GM19328 (cell line): ENCODE data around the gene INTS6L.

Experiments
- ATAC-seq: cut with Tn5 transposase; IDR thresholded peaks from one replicate; pipeline ENCODE4 v1.9.1; 2021; ENCODE audit warnings: mild to moderate bottlenecking, moderate library complexity; ENCODE audit not compliant: unreplicated experiment

The INTS6L gene, protein sequence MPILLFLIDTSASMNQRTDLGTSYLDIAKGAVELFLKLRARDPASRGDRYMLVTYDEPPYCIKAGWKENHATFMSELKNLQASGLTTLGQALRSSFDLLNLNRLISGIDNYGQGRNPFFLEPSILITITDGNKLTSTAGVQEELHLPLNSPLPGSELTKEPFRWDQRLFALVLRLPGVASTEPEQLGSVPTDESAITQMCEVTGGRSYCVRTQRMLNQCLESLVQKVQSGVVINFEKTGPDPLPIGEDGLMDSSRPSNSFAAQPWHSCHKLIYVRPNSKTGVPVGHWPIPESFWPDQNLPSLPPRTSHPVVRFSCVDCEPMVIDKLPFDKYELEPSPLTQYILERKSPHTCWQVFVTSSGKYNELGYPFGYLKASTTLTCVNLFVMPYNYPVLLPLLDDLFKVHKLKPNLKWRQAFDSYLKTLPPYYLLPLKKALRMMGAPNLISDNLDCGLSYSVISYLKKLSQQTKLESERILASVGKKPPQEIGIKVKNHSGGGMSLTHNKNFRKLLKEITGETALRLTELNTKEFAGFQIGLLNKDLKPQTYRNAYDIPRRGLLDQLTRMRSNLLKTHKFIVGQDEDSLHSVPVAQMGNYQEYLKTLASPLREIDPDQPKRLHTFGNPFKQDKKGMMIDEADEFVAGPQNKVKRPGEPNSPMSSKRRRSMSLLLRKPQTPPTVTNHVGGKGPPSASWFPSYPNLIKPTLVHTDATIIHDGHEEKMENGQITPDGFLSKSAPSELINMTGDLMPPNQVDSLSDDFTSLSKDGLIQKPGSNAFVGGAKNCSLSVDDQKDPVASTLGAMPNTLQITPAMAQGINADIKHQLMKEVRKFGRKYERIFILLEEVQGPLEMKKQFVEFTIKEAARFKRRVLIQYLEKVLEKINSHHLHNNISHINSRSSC

DNA sequence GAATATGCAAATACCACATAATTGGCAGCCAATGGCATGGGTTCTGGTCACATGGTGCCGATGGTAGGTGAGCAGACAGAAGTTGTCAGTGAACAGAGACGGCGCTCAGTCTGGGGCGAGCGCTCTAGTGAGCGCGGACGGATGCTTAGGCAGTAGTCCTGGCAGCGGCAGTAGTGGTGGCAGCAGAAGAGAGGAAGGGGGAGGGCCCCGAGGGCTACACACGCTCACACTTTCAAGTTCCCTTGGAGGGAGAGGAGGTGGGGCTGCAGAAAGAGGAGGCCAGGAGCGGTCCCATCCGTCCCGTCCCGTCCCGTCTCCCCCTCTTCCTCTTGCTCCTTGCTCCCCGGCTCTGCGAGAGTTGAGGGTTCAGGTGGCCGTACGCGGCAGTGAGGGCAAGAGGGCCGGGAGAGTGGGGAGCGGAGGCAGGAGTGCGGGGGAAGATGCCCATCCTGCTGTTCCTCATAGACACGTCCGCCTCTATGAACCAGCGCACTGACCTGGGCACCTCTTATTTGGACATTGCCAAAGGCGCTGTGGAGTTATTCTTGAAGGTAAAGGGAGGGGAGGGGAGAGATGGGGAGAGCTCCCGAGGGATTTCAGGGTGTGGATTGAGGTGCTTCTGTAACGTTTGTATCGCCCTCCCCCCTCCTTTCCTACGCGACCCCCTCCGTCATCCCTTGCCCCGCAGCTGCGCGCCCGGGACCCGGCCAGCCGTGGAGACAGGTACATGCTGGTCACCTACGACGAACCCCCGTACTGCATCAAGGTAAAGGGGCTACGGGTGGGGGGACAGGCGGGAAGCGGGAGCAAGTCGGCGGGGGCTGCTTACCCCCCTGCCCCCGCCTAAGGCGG is at the start of gene INTS6L:
INTS6L (plus strand) TSS at position 108 of the 852 bp plus-strand sequence; CDS start at position 441, 333 bp downstream.
- ATAC-seq = peak; percentile 73

- ATAC-seq = no peak
Observed at GRCh38 chrX:135476378-135476777, 44.1 kb upstream of the INTS6L start.

DNA sequence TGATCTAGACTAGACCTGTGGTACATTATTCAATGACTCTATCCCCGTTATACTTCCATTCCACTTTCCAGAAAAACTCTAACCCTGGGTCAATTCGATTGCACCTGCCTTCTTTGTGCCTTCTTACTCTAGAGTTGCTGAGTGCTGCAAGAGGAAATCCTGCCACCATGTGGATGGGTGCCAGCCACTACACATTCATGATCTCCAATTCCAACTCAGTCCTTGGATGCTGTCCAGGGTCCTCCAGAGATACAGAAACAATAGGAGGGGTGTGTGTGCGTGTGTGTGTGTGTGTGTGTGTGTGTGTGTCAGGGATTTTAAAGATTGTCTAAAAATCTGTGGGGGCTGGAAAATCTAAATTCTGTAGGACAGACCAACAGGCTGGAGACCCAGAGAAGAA is 42.9 kb upstream of the INTS6L start:
- ATAC-seq = no peak

DNA sequence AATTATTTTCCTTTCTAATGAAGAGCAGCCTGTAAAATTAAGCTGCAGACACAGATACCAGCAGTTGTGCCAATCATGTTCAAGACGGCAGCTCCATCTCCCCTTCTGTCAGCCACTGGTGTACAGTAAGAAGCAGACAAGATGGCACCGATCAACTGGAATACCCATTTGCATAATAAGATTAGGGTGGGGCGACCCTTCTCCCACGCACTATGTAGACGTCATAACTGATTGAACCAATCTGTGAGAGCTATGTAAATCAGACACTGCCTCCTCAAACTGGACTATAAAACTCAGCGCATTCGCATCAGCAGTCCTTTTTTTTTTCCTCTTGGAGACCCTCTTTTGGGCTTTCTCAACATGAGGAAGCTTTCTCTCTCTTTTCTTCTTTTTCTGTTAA is 40.4 kb upstream of the INTS6L start:
- no peak for ATAC-seq

- no peak for ATAC-seq
Observed at GRCh38 chrX:135481696-135482179, 38.7 kb upstream of the INTS6L start.

DNA sequence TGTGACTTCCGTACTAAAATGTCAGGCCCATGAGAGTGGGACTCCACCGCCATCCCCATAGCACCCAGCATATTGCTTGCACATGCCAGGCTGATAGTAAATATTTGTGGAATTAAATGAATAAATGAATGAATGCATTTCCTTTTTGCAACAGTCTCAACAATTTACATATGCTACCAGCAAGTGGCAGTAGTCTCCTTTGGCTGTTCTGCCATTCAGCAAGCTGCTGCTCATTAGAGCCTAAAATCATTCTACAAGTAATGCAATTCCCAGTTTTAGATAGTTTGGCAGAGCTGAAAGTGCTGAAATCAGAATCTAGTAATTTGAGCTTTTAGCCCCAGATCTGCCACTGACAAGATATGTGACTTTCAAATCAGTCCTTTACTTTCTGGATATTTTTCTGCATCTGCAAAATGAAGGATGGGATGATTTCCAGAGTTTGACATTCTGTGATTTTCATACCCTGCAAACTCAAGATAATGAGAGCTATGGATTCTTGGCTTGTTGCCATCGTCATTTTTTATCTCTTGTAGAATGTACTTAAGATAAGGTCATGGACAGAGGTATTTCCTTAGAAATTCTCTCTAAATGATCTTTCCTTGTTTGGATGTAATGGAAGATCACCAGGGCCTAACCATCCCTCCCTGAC is 35.7 kb upstream of the INTS6L start:
- no peak for ATAC-seq

DNA sequence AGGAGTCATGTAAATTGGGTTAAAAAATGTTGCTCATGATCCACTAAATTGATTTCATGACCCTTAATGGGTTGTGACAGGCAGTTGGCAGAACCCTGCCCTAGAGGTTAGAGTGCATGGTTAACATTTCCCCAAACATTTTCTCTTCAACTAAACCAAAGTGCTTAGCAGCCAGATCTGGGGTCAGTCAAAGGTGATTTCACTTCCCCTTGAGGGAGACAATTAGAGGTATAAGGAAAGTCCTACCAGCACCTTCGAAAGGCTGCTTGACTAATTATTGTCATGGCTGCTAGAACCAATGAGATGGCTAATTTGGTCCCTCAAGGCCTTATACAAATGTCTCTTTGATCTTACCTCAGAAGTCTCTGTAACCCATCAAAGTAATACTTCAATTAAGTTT is 30.9 kb upstream of the INTS6L start:
- ATAC-seq = peak; percentile 80

GRCh38 chrX:135490979-135491514 is 29.4 kb upstream of the INTS6L start:
- ATAC-seq = no peak

- no peak for ATAC-seq
Observed at GRCh38 chrX:135494453-135494852, 26.0 kb upstream of the INTS6L start.

GRCh38 chrX:135497736-135498135 is 22.7 kb upstream of the INTS6L start:
- ATAC-seq = no peak

- ATAC-seq = no peak
Observed at GRCh38 chrX:135498236-135498635, 22.2 kb upstream of the INTS6L start.

GRCh38 chrX:135505351-135505750 is 15.1 kb upstream of the INTS6L start:
- ATAC-seq = no peak

DNA sequence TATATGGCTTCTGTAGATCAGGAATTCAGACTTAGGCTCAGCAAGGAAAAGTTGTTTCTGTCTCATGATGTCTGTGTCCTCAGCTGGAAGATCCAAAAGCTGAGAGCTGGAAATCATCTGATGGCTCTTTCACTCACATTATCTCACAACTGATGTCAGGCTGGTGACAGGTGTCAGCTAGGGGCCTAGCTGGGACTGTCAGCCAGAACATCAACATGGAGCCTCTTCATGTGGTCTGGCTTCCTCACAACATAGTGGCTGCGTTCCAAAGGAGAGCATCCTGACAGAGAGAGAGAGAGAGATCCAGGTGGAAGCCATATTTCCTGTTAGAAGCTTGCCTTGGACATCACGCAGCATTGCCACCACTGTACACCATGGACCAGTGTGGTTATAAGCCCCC is 10.6 kb upstream of the INTS6L start:
- no peak for ATAC-seq

DNA sequence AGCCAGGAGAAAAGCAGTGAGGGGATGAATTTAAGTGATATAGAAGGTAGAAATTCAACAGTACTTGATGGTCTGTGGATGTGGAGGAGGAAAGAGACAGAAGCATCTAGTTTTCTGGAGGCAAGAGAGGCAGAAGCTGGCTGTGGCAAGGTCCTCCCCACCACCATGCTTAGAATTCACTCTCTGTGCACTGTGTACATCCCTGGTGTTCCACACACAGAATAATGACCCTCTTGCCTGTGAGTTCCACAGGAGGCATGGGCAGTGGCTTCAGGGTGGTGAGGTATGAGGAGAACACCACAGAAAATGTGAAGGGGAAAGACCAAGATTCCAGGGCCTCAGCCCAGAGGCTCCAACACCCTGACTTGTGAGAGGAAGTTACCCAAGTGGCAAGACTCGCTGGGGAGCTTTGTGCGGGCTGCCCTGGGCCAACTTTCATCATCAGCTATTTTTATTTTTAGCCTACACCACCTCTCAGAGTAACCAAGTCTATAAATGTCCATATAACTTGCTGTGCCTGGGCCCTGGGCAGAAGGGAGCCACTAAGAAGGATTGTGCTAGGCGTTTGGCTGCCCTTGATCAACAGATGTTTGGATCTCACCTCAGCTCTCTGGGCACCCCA is 7.8 kb upstream of the INTS6L start:
- no peak for ATAC-seq

DNA sequence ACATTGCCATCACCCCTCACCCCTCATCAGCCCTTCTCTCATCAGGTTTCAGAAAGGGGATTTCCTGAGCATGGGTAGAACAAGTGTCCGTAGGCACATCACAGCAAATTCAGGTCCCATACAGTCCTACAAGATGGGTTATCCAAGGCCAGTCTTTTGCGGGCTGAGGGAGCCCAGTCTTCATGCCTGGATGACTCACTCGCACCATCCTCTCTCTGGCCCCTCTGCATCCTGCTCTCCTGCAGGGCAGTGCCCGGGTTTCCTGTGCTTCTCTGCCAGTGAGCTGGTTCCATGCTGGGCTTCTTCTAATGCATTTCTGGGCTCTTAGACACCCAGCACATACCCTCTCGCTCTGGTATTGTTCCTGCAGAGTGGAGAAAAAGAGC is 7.3 kb upstream of the INTS6L start:
- no peak for ATAC-seq

DNA sequence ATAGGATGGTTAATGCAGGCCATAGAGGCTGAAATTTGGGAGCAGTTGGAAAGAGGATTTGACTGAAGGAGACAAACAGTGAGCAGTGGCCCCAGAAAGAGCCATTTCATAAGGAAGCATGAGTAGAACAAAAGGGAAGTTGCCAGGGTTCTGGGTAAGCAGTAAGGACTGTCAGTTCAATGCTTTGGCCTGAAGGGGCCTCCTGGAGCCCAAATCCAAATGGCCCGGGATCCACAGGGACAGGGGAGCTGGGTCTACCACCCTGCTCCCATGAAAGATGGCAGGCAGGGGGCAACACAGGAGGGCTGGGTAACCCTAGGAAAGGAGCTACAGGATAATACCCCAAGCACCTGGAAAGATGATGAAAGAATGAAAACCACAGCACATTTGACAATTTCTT is 4.1 kb upstream of the INTS6L start:
- ATAC-seq = no peak

DNA sequence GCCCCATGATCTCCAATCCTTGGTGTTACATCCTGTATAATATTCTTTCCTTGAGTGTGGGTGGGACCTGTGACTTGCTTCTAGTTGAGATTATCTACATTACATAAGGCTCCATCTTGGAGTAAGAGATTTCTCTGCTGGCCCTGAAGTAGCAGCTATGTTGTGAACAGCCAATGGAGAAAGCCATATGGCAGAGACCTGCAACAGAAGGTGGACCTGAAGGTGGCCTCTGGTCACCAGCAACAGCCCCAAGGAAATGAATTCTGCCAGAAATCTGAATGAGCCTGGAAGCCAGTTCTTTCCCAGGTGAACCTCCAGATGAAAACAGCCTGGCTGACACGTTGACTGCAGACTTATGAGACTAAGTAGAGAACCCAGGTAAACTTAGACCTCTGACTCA is 2.3 kb upstream of the INTS6L start:
- no peak for ATAC-seq

DNA sequence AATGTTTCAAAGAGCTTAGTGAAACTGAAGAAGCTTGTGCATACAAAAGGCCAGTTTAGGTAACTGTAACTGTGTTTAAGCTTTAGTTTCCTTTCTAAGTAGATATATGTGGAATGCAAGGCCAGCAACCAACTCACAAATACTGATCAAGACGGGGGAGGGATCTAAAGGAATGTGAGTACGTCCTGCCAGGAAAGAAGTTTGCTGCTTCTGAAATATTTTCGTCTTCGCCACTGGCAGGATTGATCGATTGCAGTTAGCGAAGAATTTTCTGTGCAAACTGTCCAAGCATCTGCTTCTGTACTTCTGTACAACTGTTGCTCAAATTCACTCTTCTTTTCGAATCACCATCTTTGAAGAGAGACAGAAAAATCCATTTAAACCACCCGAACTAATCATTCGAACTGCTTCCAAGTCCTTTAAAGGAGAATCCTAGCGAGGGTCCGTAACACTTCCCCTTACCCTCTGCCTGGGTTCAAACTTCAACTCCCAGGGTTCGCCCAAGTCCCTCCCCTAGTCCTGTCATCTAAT is 373 bp upstream of the INTS6L start:
- peak; percentile 2 for ATAC-seq

- ATAC-seq = peak; percentile 60
Observed at GRCh38 chrX:135521405-135522131, 1.1 kb downstream of the INTS6L start.
